GM12878 (cell line): Measurements from ENCODE around the gene ESYT3. TPM values are rescaled to one million over a fixed set of nuclear protein-coding genes. Genes with fewer than 3 reads are reported as not detected.

Experiments used
- ATAC-seq: fragments of 200-7000 bp; cut with Tn5 transposase; 3 replicates; pipeline ENCODE4 v1.9.1; 2020; ENCODE audit warnings: mild to moderate bottlenecking, moderate library complexity
- BruUV-seq: library from RNA; stranded (reverse); fragments of 400-500 nt; replicated peaks from 2 replicates; lab custom pipeline; 2021; lab: Mats Ljungman, UMichigan
- CTCF ChIA-PET: fragments of 300-600 bp; sonication (Branson Sonifier 250); formaldehyde crosslinking; extraction: SDS; loops from one replicate; lab custom pipeline; 2021; ENCODE audit warnings: inconsistent platforms; lab: Yijun Ruan, JAX
- POLR2A ChIA-PET: fragments of 350-600 bp; formaldehyde crosslinking; extraction: SDS; loops from one replicate; lab custom pipeline; 2021; ENCODE audit warnings: inconsistent platforms; lab: Charles Lee
- RAD21 ChIA-PET: fragments of 300-600 bp; sonication (Branson Sonifier 250); formaldehyde crosslinking; loops from one replicate; lab custom pipeline; 2023; ENCODE audit warnings: antibody characterized with exemption; ENCODE audit not compliant: unreplicated experiment; lab: Charles Lee
- SMC1A ChIA-PET: fragments of 300-600 bp; sonication (Branson Sonifier 250); formaldehyde crosslinking; loops from one replicate; lab custom pipeline; 2023; ENCODE audit not compliant: unreplicated experiment, uncharacterized antibody; lab: Charles Lee
- DNase-seq: peaks from one replicate; pipeline ENCODE4 v3.0.0-alpha.2; 2011; ENCODE audit warnings: low read depth, low spot score
- FAIRE-seq: peaks from 3 replicates; lab custom pipeline; 2011; peaks lifted over from hg19 to GRCh38; lab: Jason Lieb, UNC
- H2AFZ ChIP-seq: 2 replicates; pipeline ENCODE4 v1.6.0; 2011; ENCODE audit warnings: low read depth, low read length, control low read depth; ENCODE audit not compliant: control insufficient read depth
- H3K27ac ChIP-seq: 2 replicates; pipeline ENCODE4 v1.5.1; 2011; ENCODE audit warnings: control low read depth; ENCODE audit not compliant: control insufficient read depth, insufficient read depth
- H3K27me3 ChIP-seq, 2 experiments: replicated peaks in 1 of 2; 2 replicates each; pipeline versions ENCODE4 v1.6.0 to v1.6.1; 2011; ENCODE audit warnings: low read length in 1 of 2; ENCODE audit not compliant: control insufficient read depth in 2 of 2, insufficient read depth in 2 of 2
- H3K36me3 ChIP-seq, 2 experiments: 2 replicates each; pipeline ENCODE4 v1.5.1; 2011; ENCODE audit warnings: low read length in 1 of 2; ENCODE audit not compliant: control insufficient read depth in 2 of 2, insufficient read depth in 2 of 2
- H3K4me1 ChIP-seq: 2 replicates; pipeline ENCODE4 v1.6.1; 2011; ENCODE audit warnings: mild to moderate bottlenecking, low read length, moderate library complexity, mixed read lengths; ENCODE audit not compliant: control insufficient read depth, insufficient read depth
- H3K4me2 ChIP-seq: 2 replicates; pipeline ENCODE4 v1.6.0; 2011; ENCODE audit warnings: control low read depth; ENCODE audit not compliant: control insufficient read depth, insufficient read depth
- H3K4me3 ChIP-seq: fragments of 200-600 bp; sonication (generic); 2 replicates; pipeline ENCODE4 v1.5.1; 2016
- H3K79me2 ChIP-seq: 2 replicates; pipeline ENCODE4 v1.6.0; 2011; ENCODE audit warnings: low read length; ENCODE audit not compliant: control insufficient read depth, insufficient read depth
- H3K9ac ChIP-seq: 2 replicates; pipeline ENCODE4 v1.8.0; 2011; ENCODE audit warnings: low read length, control low read depth, mixed read lengths; ENCODE audit not compliant: control insufficient read depth, insufficient read depth
- H3K9me3 ChIP-seq: replicated peaks from 3 replicates; pipeline ENCODE4 v1.5.1; 2011; ENCODE audit warnings: mild to moderate bottlenecking, low read length; ENCODE audit not compliant: control insufficient read depth, insufficient read depth
- H4K20me1 ChIP-seq: 2 replicates; pipeline ENCODE4 v1.6.0; 2011; ENCODE audit not compliant: control insufficient read depth, insufficient read depth
- BRCA1 ChIP-seq: IDR thresholded peaks from 2 replicates; pipeline ENCODE4 v1.6.1; 2011; ENCODE audit warnings: low read depth, low read length, improper control_type of control experiment
- CHD1 ChIP-seq: IDR thresholded peaks from 2 replicates; pipeline ENCODE4 v1.6.1; 2012; ENCODE audit warnings: low read depth, low read length, improper control_type of control experiment
- CREB1 ChIP-seq: IDR thresholded peaks from 2 replicates; pipeline ENCODE4 v1.6.1; 2012; ENCODE audit warnings: low read depth, mild to moderate bottlenecking, inconsistent platforms
- FOXM1 ChIP-seq: IDR thresholded peaks from 2 replicates; pipeline ENCODE4 v1.6.1; 2012; ENCODE audit warnings: low read depth, mild to moderate bottlenecking, inconsistent platforms, low read length, moderate library complexity
- MYB ChIP-seq: fragments of 150-350 bp; IDR thresholded peaks from 2 replicates; pipeline ENCODE4 v1.6.1; 2014; ENCODE audit warnings: mild to moderate bottlenecking, low read depth, low read length, borderline replicate concordance
- NR2C1 ChIP-seq: fragments of 450-650 bp; IDR thresholded peaks from 2 replicates; pipeline ENCODE4 v1.6.1; 2017; ENCODE audit warnings: antibody characterized with exemption, mild to moderate bottlenecking, moderate library complexity
- NRF1 ChIP-seq: conservative IDR thresholded peaks from 2 replicates; pipeline ENCODE4 v1.6.1; 2011; ENCODE audit warnings: mild to moderate bottlenecking, low read depth, low read length, improper control_type of control experiment
- SIX5 ChIP-seq: IDR thresholded peaks from 2 replicates; pipeline ENCODE4 v1.6.1; 2011; ENCODE audit warnings: mild to moderate bottlenecking, low read depth, low read length, moderate library complexity; ENCODE audit not compliant: severe bottlenecking
- TAF1 ChIP-seq: IDR thresholded peaks from 2 replicates; pipeline ENCODE4 v1.6.1; 2011; ENCODE audit warnings: mild to moderate bottlenecking, low read depth, low read length, borderline replicate concordance
- ZNF217 ChIP-seq: fragments of 450-650 bp; IDR thresholded peaks from 2 replicates; pipeline ENCODE4 v1.6.1; 2017; ENCODE audit warnings: antibody characterized with exemption, mild to moderate bottlenecking
- WGBS: methylation state at CpG from one replicate; pipeline ENCODE4 v1.1.6; 2016; ENCODE audit warnings: low lambda C conversion rate; ENCODE audit not compliant: insufficient replicate concordance, insufficient coverage; ENCODE audit errors: missing lambda C conversion rate; 5-methylcytosine and 5-hydroxymethylcytosine counted together
- in situ Hi-C: fragments of 300-500 bp; cut with MboI; formaldehyde crosslinking; loops from 9 replicates; pipeline ENCODE4 v1.14.3; 2018; ENCODE audit warnings: mixed read lengths
- intact Hi-C: fragments of 100-400 bp; cut with micrococcal nuclease; formaldehyde crosslinking; loops from one replicate; pipeline ENCODE4 v1.14.2; 2022; ENCODE audit not compliant: unreplicated experiment
- polyA plus RNA-seq, 11 experiments: library from polyadenylated mRNA; depleted of rRNA in 4 of 11; unstranded in 6 of 11; stranded (reverse) in 5 of 11; fragments of >200 nt; fragmentation: Nextera tagmentation in 4 of 11; fragmentation: Illumina TruSeq in 1 of 11; extraction: Ambion mirVana in 4 of 11; extraction: Trizol in 1 of 11; gene quantifications; 1 replicate in 1 of 11; 2 replicates in 10 of 11; pipeline versions ENCODE4 v1.2.1 to v1.2.3, GENCODE V29; 2011 to 2016; ENCODE audit warnings: inconsistent platforms in 2 of 11, missing spikeins in 2 of 11, low read depth in 1 of 11
- total RNA-seq, 4 experiments: library from RNA; depleted of rRNA in 3 of 4; stranded (reverse); fragments of >200 nt in 3 of 4; fragmentation: Illumina TruSeq in 1 of 4; extraction: Trizol in 1 of 4; gene quantifications; 2 replicates each; pipeline versions ENCODE4 v1.2.1 to v1.2.3, GENCODE V29; 2013 to 2021
- TF ChIP-seq, protein P1 (sequence below): fragments of 450-650 bp; IDR thresholded peaks from 2 replicates; pipeline ENCODE4 v1.6.1; 2017; ENCODE audit warnings: borderline replicate concordance
- TF ChIP-seq, protein P2 (sequence below): fragments of 450-650 bp; IDR thresholded peaks from 2 replicates; pipeline ENCODE4 v1.6.1; 2016; ENCODE audit warnings: mild to moderate bottlenecking
- TF ChIP-seq, protein P3 (sequence below): IDR thresholded peaks from 2 replicates; pipeline ENCODE4 v1.6.1; 2011; ENCODE audit warnings: borderline replicate concordance, low read depth, mild to moderate bottlenecking, moderate library complexity, low read length; ENCODE audit not compliant: insufficient read depth, poor library complexity, severe bottlenecking
- TF ChIP-seq, protein P4 (sequence below): IDR thresholded peaks from 2 replicates; pipeline ENCODE4 v1.6.1; 2012; ENCODE audit warnings: low read length, inconsistent platforms

The ESYT3 gene
- total and polyA plus RNA-seq, 10 of the 15 experiments (the other 5 are each of a cell fraction or from before 2014, with no cell fraction given), result not detected

DNA sequence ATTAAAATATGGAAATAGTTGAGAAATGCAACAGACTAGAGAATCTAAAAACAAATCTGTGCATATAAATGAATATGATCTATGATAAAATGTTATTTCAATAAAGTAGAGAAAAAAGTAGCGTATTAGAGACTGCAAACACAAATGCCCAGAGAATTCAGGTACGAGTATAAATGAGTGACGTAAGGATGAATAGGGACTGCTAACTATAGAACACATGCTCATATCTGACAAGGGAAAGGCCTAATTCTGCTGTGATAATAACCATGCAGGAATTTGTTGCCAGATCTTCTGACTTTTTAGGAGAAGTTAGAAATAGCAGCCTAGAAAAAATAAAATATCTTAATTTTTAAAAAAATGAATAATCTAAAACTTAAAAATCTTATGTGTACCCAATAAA lies 73.1 kb downstream of the ESYT3 start:
- no peaks in the 10 kb centered on the region for H3K36me3 ChIP-seq
- H4K20me1 ChIP-seq, result no peaks in the 10 kb centered on the region
- no peaks in the 10 kb centered on the region for H3K4me1 ChIP-seq
- no TSS peak for BruUV-seq
- no peak overlapping the region for H3K4me2 ChIP-seq
- ChIA-PET SMC1A (no interaction called here), CTCF (interaction anchor here (0.6 kb wide), 1 partner anchor 172 kb away, joined by 4 read pairs; no protein-coding TSS in a partner anchor), POLR2A (no interaction called here), RAD21 (no interaction called here)
- no peaks in the 10 kb centered on the region for H3K9me3 ChIP-seq
- H3K4me3 ChIP-seq, result no peak overlapping the region
- no peak overlapping the region for H2AFZ ChIP-seq
- no peaks in the 10 kb centered on the region for H3K79me2 ChIP-seq
- no peak overlapping the region for H3K27ac ChIP-seq
- intact Hi-C loops, result no loop called here
- H3K27me3 ChIP-seq, result no peaks in the 10 kb centered on the region
- WGBS, result 72% methylated on average over 3 of the region's 3 CpGs
- no peak for DNase-seq
- FAIRE-seq, result no peak
- TF ChIP-seq, protein P1, sequence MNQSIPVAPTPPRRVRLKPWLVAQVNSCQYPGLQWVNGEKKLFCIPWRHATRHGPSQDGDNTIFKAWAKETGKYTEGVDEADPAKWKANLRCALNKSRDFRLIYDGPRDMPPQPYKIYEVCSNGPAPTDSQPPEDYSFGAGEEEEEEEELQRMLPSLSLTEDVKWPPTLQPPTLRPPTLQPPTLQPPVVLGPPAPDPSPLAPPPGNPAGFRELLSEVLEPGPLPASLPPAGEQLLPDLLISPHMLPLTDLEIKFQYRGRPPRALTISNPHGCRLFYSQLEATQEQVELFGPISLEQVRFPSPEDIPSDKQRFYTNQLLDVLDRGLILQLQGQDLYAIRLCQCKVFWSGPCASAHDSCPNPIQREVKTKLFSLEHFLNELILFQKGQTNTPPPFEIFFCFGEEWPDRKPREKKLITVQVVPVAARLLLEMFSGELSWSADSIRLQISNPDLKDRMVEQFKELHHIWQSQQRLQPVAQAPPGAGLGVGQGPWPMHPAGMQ, result no peak
- TF ChIP-seq MYB (no peak), NR2C1 (no peak), NRF1 (no peak), BRCA1 (no peak), SIX5 (no peak), FOXM1 (no peak), CREB1 (no peak), ZNF217 (no peak), TAF1 (no peak), CHD1 (no peak)
- TF ChIP-seq, protein P2, sequence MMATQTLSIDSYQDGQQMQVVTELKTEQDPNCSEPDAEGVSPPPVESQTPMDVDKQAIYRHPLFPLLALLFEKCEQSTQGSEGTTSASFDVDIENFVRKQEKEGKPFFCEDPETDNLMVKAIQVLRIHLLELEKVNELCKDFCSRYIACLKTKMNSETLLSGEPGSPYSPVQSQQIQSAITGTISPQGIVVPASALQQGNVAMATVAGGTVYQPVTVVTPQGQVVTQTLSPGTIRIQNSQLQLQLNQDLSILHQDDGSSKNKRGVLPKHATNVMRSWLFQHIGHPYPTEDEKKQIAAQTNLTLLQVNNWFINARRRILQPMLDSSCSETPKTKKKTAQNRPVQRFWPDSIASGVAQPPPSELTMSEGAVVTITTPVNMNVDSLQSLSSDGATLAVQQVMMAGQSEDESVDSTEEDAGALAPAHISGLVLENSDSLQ, result no peak
- TF ChIP-seq, protein P3, sequence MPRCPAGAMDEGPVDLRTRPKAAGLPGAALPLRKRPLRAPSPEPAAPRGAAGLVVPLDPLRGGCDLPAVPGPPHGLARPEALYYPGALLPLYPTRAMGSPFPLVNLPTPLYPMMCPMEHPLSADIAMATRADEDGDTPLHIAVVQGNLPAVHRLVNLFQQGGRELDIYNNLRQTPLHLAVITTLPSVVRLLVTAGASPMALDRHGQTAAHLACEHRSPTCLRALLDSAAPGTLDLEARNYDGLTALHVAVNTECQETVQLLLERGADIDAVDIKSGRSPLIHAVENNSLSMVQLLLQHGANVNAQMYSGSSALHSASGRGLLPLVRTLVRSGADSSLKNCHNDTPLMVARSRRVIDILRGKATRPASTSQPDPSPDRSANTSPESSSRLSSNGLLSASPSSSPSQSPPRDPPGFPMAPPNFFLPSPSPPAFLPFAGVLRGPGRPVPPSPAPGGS, result no peak
- TF ChIP-seq, protein P4, sequence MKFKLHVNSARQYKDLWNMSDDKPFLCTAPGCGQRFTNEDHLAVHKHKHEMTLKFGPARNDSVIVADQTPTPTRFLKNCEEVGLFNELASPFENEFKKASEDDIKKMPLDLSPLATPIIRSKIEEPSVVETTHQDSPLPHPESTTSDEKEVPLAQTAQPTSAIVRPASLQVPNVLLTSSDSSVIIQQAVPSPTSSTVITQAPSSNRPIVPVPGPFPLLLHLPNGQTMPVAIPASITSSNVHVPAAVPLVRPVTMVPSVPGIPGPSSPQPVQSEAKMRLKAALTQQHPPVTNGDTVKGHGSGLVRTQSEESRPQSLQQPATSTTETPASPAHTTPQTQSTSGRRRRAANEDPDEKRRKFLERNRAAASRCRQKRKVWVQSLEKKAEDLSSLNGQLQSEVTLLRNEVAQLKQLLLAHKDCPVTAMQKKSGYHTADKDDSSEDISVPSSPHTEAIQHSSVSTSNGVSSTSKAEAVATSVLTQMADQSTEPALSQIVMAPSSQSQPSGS, result no peak
- TF ChIP-seq, all 136 proteins: peak for 0
- no peak for ATAC-seq
- in situ Hi-C loops, result no loop called here
- no peak overlapping the region for H3K9ac ChIP-seq
